HG02840 (cell line): ENCODE results near the gene LRIT2.

ENCODE experiments used
- ATAC-seq: cut with Tn5 transposase; IDR thresholded peaks from one replicate; pipeline ENCODE4 v1.9.1; 2021; ENCODE audit warnings: mild to moderate bottlenecking, moderate library complexity, moderate number of reproducible peaks; ENCODE audit not compliant: unreplicated experiment, low FRiP score

LRIT2 gene

DNA sequence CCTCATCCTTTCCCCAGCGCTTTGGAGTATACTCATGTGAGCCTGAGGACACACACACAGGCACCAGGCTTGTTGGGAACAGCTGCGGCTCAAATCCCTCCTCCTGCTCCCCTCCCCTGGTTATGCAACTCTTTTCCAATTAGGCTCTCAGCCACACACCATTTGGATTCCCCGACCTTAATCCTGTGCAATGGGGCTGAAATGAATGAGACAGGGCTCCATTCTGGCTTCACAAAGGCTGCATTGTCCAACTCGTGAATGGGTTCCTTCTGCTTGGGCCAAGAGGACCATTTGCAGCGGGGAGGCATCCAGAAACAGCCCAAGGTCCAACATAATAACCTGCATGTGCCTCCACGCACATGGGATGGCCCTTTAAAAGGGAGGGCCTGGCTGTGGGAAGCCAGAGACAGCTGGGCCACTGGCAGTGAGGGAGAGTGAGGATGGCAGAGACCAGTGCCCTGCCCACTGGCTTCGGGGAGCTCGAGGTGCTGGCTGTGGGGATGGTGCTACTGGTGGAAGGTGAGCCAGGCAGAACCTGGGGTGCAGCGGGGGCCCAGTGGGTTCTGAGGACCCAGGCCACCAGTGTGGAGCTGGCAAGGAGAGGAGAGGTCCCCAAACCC, 19.4 kb upstream of the LRIT2 start, which contains the start of gene RGR:
Gene RGR, plus strand, starts transcription at position 403 of the 620 bp plus-strand sequence. Its CDS starts 38 bp downstream, at position 441.
- ATAC-seq: no peak

- no peak for ATAC-seq
Observed at GRCh38 chr10:84243759-84244158, 18.4 kb upstream of the LRIT2 start.

GRCh38 chr10:84241185-84241790, 15.9 kb upstream of the LRIT2 start, which contains the start of gene LRIT1:
Gene LRIT1 (minus strand): TSS chr10:84241546. CDS start chr10:84241439, 107 bp downstream.
- ATAC-seq: no peak

DNA sequence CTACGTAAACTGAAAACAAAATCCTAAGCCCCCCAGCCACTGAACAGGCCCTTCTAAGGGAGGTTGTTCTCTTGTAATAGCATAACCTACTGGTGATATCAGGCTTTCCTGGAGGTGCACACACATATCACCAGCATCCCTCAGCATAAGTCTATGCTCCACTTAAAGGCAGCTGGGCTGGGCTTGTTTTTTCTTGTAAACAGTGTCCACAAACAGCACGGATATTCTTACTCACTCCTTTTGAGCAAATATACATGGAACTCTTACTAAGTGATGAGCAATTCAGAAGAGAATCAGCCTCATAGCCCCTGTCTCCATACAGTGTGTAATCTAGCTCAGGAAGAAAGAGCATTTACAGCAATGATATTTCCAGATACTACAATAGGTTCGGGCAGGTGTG, 13.6 kb upstream of the LRIT2 start:
- ATAC-seq: no peak

DNA sequence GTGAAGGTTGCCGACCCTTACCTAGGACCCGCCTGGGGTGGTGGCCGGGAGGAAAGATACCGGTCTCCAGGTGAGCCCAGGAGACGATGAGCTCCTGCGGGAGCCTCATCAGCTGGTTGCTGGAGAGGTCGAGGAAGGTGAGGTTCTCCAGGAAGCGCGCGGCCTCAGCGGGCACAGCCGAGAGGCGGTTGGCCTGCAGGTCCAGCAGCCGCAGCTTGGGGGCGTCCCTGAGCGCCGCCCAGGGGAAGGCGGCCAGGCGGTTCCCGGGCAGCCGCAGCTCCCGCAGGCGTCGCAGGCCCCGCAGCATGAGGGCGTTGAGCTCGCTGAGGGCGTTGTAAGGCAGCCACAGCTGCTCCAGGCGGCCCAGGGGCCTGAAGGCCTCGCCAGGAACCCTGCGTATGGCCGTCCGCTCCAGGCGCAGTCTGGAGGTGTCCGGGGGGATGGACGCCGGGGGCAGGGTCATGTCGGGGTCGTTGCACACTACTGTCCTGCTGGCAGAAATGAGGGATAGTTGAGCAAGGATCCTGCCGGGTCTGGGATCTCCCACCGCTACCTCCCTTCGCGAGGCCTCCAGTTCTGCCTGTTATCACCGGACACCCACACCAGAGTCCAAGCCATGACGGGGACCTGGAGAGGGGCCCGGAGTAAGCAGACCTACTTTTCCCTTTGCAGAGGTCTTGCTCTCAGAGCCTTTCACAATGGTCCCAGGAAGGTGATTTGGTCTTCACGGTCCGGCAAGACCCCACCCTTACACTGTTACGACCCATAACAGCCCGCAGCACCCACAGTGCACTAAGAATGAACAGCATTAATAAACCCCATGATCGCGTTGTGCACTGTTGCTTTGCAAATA, 12.1 kb upstream of the LRIT2 start:
- no peak for ATAC-seq

GRCh38 chr10:84236807-84237198, 11.5 kb upstream of the LRIT2 start:
- no peak for ATAC-seq

GRCh38 chr10:84235096-84235495, 9.8 kb upstream of the LRIT2 start:
- ATAC-seq: no peak

- no peak for ATAC-seq
Observed at GRCh38 chr10:84234479-84234878, 9.1 kb upstream of the LRIT2 start.

DNA sequence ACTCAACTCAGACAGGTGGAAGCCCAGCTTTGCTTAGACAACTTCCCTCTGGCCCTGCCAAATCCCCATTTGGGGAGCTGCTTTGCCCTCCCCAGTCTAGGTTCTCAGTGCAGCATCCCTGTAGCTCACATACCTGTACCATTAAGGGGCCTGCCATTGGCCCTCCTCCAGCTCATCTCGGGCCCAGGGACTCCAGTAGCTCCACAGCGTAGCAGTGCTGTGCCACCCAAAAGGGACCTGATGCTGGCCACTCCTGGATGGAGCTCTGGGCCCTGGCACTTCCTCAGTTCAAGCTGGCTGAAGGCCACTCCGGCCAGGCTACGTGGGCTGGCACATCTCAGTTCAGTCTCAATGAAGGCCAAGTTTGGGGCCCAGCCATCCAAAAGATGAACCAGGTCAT, 8.6 kb upstream of the LRIT2 start:
- no peak for ATAC-seq

GRCh38 chr10:84232376-84232775, 7.0 kb upstream of the LRIT2 start:
- ATAC-seq: no peak

GRCh38 chr10:84230359-84230758, 5.0 kb upstream of the LRIT2 start:
- ATAC-seq: no peak

- no peak for ATAC-seq
Observed at GRCh38 chr10:84227810-84228209, 2.5 kb upstream of the LRIT2 start.

DNA sequence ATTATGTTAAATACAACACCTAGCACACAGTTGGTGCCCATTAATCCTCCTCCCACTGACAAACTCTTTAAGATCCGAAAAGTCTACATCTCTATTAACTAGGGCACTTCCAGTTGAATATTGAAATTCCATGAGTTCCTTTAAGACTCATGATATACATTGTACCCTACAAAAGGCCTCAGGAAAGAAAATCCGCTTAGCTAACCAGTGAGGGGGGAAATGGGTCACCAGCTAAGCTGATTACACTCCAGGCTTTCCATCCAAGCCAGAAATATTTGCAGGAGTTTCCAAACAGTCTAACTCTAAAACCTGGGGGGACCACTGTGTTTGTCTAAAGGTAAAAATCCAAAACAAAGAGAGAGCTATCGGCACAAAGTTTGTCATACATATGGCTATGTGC, 1.3 kb upstream of the LRIT2 start:
- ATAC-seq: no peak

DNA sequence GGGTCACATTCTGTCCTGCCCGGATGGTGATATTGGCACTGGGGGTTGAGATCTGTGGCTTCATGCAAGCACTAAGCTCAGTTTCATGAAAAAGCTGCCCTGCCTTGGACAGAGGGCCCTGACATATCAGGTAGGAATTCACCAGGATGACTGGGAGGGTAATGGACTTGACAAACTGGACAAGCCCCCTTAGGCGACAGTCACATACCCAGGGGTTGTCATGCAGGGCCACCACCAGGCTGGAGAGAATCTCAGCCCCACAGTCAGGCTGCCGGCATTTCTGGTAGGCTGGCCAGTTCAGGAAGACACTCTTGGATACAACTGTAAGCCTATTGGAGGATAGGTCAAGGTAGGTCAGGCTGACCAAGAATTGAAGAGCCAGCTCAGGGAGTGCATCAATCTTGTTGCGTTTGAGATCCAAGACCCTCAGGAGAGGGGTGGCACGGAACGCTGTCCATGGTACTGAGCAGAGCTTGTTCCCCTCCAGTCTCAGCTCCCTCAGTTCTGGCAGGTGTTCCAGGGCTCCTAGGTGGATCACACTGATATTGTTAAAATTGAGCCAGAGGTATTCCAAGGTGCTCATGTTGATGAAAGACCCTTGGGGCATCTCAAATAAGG, 824 bp downstream of the LRIT2 start:
- no peak for ATAC-seq

DNA sequence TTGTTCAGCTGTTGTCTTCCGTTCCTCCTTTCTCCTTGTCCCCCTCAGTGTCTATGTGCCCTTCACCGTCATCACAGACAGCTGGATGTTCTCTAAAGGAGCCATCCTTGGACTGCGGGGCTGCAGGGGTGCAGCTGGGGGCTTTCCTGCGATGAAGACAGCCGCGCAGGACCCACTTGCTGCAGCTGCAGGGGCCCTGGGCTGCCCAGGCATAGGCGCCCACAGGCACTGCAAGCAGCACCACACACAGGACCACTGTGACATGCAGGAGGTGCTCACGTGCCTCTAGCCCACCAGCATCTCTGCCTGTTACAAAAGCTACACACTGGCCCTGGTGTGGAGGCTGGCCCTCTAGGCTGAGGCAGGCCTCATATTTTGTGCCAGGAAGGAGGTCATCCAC, 3.4 kb downstream of the LRIT2 start:
- ATAC-seq: no peak

- ATAC-seq: no peak
Observed at GRCh38 chr10:84217746-84218145, 7.6 kb downstream of the LRIT2 start.

DNA sequence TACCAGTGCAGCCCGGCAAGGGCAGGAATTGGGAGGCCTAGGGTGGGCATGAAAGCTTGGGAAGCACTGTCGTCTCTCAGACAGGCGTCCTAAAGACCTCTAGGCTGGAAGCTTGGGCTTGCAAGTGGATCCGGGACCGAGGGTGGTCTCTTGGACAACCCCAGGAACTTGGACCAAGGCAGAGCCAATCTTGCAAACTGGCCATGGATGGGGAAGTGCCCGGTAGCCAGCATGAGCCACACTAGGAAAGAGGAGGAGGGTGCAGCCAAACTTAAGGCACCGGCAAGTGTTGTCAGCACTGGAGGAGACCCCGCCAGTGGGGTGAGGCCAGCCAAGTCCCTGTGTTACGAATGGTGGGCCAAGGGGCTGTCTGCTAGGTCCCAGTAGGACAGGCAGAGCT, 8.5 kb downstream of the LRIT2 start:
- no peak for ATAC-seq

DNA sequence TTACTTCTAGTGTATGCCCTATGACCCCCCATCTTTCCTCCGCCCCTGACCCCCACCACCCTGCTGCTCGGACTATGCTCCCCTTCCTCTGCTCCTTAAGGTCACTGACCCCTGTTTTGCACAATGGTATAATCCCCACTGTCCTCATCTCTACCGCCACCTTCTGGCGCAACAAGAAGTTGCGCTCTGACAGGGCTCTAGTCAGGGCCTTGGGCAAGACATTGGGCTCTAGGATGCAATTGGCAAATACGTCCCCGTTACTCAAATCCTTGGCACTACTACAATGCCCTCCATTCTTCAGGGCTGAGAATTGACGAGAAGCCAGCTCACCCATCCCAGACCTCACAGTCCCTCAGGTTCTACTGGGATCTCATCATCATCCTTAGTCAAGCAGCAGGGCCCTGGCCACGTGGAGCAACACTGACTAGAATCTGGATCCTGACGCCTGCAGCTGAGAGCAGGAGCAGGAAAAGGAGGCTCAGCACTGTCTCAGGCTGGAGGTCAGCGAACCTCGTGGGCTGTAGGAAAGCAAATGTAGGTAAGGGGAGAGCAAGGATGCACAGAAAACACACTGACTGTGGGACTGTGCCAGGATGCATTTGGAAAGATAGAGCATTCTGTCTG, 10.6 kb downstream of the LRIT2 start:
- ATAC-seq: no peak

- no peak for ATAC-seq
Observed at GRCh38 chr10:84214046-84214572, 11.2 kb downstream of the LRIT2 start.

GRCh38 chr10:84213076-84213475, 12.3 kb downstream of the LRIT2 start:
- ATAC-seq: no peak
